ENCODE measurements around the gene UBAC2. TPM values are rescaled to one million over a fixed set of nuclear protein-coding genes. Genes with fewer than 3 reads are reported as not detected.
A peak's percentile ranks its signal among the peaks of the same experiment; 100 is the strongest.
"Not testable (repeated sequence)": the region's sequence is repeated elsewhere in the genome, so short reads cannot be mapped to it uniquely, and the experiment has no call there.

The UBAC2 gene
- total RNA-seq, 1 donor from 2014 or later: 61.2 TPM

- DNase-seq (ENCODE audit: low spot score): peak; percentile 3
- intact Hi-C loops (cut with DNase I): not testable (repeated sequence)
These were observed 192.7 kb downstream of the UBAC2 start for GRCh38 chr13:99393391-99393790.

GRCh38 chr13:99393791-99394735 is 193.4 kb downstream of the UBAC2 start:
- peak; percentile 24 for DNase-seq (ENCODE audit: low spot score)
- intact Hi-C loops (cut with DNase I): no loop called here

- intact Hi-C loops (cut with DNase I): no loop called here
- DNase-seq (ENCODE audit: low spot score): peak; percentile 29
These were observed 194.8 kb downstream of the UBAC2 start for GRCh38 chr13:99395436-99395835.

DNA sequence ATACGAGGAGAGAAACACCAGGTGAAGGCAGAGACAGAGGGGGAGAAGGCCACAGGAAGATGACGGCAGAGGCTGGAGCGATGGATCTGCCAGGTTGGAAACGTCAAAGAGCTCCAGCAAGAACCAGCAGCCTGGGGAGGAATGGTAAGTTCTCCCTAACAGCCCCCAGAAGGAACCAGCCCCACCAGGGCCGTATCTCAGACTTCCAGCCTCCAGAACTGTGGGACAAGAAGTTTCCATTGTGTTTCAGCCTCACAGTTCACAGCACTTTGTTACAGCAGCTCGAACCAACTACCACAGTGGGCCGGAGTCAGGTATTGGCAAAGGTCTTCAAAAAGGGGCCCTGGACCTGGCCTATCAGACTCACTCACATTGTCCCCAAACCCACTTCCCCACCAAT is 195.8 kb downstream of the UBAC2 start:
- peak; percentile 56 for DNase-seq (ENCODE audit: low spot score)
- intact Hi-C loops (cut with DNase I): no loop called here

- no peak for DNase-seq (ENCODE audit: low spot score)
- intact Hi-C loops (cut with DNase I): no loop called here
These were observed 197.4 kb downstream of the UBAC2 start for GRCh38 chr13:99398071-99398470.

DNA sequence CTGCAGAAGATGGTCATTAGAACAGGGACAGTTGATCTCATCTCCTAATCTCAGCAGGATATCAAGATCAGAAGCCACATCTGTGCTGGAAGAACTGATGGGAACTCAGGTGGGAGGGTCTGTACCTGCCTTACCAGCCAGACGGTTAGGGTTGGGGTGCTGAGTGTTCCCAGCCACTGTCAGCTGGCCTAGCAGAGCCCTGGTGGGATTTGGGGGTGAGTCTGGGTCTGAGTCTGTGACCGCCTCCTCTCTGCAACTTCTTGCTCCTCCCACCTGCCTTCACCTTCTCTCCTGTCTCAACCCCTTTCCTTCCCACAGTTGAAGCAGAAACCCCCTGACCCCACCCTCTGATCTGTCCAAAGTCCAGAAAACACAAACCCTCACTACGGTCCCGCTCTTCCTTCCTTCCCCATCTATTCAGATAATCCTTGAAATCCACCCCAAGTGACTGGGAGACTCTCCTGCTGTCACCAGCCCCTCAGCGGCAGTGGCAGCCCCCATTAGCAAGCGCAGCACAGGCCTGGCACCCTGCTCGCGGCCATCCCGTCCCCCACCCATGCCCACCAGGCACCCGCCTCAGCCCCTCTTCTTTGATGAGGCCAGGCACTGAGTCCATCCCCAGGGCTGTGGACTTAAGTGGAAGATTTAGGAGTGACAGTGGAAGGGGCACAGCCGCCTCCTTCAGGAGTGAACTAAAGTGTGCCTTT is 198.4 kb downstream of the UBAC2 start:
- intact Hi-C loops (cut with DNase I): no loop called here
- no peak for DNase-seq (ENCODE audit: low spot score)

- DNase-seq (ENCODE audit: low spot score): peak; percentile 7
- intact Hi-C loops (cut with DNase I): no loop called here
These were observed 198.9 kb downstream of the UBAC2 start for GRCh38 chr13:99399623-99399974.

DNA sequence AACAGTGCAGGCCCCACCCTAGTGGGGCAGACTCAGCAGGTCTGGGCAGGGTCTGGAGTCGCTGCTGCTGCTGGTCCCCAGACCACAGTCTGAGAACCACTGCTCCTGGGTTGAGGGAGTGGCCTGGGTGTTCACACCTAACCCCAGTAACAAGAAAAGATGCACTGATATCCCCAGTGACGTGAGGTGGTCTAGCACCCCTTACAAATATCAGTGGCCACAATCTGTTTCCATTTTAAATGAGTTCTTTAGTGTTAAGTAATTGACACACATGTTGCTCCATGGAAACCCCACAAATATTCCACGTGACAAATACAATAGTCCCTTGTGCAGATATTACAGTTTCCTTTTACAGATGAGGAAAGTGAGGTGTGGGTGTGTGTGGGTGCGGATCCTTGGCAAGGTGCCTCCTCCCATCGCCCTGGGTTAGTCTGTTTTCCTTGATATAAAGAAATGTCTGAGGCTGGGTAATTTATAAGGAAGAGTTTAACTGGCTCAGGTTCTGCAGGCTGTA is 202.9 kb downstream of the UBAC2 start:
- peak; percentile 38 for DNase-seq (ENCODE audit: low spot score)
- intact Hi-C loops (cut with DNase I): no loop called here

DNA sequence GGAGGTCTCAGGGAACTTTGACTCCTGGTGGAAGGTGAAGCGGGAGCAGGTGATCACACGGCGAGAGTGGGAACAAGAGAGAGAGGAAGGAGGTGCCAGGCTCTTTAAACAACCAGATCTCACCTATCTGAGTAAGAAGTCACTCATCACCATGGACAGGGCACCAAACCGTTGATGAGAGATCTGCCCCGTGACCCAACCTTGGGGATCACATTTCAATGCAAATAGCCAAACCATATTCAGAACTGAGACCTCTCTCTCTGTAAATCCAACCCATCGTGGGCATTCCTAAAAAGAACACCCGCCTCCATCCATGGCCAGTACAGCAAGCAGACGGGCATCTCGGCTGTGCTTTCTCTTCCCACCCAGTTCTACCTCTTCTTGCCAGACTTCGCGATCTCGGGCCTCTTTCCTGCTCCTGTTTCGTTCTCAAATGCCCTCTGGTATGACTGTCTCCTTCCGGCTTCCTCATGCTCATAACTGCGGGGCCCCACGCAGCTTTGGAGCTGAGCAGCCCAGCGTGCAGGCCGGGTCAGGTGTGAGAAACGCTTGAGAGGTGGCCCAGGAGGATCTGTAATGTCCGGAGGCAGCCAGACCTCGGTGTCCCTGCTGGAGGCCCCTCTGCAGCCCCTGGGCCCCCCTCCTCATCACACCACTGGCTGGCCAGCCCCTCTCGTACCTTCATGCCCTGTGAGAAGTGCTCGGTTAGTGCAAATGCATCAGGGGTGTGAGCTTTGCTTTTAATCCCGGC is 203.5 kb downstream of the UBAC2 start:
- intact Hi-C loops (cut with DNase I): no loop called here
- DNase-seq (ENCODE audit: low spot score): peak; percentile 35

GRCh38 chr13:99405966-99406365 is 205.3 kb downstream of the UBAC2 start:
- peak; percentile 31 for DNase-seq (ENCODE audit: low spot score)
- intact Hi-C loops (cut with DNase I): no loop called here

DNA sequence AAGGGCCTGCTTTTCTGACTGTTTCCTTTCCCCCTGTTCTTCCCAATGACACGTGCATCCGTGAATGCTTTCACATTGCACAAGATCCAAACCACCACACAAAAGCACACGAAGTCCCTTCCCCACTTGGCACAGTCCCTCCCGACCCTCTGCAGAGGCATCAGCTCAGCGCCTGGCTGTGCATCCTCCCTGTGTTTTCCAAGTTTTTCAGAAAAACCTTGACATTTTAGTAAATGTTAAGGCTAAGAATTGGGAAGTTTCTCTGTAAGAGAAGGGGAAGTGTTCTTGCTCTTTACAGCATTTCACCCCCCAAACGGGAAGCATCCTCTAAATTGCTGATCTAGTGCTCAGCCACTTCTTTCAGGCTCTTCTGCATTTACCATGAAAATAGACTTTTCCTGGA is 206.1 kb downstream of the UBAC2 start:
- peak; percentile 44 for DNase-seq (ENCODE audit: low spot score)
- intact Hi-C loops (cut with DNase I): no loop called here

DNA sequence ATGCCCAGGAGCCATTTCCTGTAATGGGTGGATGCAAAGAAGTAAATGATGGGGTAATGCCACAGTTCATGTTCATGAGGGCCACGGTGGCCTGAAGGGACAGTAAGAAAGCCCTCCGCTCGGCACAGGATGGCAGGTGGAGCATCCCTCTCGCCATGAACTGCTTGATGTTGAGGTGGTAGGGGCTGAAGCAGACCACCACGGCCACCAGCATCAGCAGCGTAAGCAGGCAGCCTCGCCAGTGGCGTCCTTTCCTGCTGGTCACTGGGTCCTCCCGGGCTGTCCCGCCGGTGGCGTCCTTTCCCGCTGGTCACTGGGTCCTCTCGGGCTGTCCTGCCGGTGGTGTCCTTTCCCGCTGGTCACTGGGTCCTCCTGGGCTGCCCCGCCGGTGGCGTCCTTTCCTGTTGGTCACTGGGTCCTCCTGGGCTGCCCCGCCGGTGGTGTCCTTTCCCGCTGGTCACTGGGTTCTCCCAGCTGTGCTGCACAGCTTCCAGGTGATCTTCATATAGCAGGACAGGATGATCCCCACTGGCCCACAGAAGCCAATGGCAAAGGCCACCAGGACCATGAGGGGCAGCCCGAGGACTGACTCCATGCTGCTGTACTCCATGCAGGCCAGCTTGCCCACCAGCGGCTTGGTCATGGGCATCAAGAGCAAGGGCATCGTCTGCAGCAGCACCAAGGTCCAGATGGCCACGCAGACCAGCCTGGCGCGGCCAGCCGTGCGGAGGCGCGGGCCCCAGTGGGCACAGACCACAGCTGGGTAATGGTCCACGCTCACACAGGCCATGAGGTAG is 207.4 kb downstream of the UBAC2 start:
- intact Hi-C loops (cut with DNase I): no loop called here
- DNase-seq (ENCODE audit: low spot score): peak; percentile 67

DNA sequence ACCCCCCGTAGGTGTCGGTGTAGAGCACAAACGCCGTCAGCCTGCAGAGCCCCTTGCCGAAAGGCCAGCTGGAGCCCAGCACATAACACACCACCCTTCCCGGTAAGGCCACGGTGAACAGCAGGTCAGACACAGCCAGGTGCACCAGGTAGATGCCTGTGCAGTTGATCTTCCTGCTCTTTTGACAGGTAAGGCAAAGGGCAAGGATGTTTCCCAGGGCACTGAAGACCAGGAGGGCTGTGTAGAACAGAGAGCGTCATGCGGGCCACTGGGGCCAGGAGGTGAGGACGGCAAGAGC is 208.0 kb downstream of the UBAC2 start:
- no peak for DNase-seq (ENCODE audit: low spot score)
- intact Hi-C loops (cut with DNase I): no loop called here

- intact Hi-C loops (cut with DNase I): not testable (repeated sequence)
- DNase-seq (ENCODE audit: low spot score): peak; percentile 6
These were observed 208.9 kb downstream of the UBAC2 start for GRCh38 chr13:99409461-99410083.

DNA sequence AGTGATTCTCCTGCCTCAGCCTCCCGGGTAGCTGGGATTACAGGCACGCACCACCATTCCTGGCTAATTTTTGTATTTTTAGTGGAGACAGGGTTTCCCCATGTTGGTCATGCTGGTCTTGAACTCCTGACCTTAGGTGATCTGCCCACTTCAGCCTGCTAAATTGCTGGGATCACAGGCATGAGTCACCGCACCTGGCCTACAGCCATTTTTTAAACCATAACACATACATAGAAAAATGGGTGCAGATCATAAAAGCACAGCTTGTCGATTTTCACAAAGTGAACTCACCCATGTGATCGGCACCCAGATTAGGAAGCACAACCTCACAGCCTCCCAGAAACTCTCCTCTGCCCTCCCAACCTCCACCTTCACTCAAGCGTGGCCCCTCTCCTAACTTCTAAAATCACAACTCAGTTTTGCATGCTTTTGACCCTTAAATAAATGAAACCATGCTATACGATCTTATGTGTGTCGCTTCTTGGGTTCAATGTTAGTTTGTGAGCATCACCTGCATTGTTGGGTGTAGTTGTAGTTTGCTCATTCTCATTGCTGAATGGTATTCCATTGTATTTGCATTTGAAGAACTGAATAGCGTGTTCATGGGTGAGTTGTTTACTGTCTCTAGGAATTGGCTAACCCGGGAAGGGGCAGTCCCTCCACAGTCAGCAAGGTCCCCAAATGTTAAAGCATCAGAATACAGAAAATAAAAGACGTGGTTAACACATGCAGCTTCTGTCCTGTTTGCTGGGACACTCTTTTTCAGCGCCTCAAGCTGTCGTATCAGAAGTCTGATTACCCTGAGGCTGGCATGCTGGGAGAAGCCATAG is 210.2 kb downstream of the UBAC2 start:
- intact Hi-C loops (cut with DNase I): not testable (repeated sequence)
- peak; percentile 53 for DNase-seq (ENCODE audit: low spot score)

DNA sequence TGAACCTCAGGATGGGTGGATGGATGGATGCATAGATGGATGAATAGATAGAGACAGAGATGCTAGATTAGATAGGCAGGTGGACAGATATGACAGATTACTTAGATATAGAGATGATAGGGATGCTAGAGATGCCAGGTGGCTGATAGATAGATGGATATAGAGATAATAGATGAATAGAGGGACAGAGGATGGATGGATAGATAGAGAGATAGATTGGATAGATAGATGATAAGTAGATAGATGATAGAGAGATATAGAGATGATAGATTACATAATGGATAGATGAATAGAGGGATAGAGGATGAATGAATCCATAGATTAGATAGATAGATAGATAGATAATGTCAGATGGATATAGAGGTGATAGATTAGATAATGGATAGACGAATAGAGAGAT is 212.2 kb downstream of the UBAC2 start:
- intact Hi-C loops (cut with DNase I): no loop called here

GRCh38 chr13:99414048-99414995 is 213.7 kb downstream of the UBAC2 start:
- intact Hi-C loops (cut with DNase I): no loop called here
- peak; percentile 29 for DNase-seq (ENCODE audit: low spot score)

More for the DNA sequence above, 212.2 kb downstream of the UBAC2 start:
- no peak for DNase-seq (ENCODE audit: low spot score)

All from cardiac septum (tissue), 1 donor.